Measurements from ENCODE around the gene SLC25A42.
"Not testable (repeated sequence)": the region's sequence is repeated elsewhere in the genome, so short reads cannot be mapped to it uniquely, and the experiment has no call there.

SLC25A42 gene

DNA sequence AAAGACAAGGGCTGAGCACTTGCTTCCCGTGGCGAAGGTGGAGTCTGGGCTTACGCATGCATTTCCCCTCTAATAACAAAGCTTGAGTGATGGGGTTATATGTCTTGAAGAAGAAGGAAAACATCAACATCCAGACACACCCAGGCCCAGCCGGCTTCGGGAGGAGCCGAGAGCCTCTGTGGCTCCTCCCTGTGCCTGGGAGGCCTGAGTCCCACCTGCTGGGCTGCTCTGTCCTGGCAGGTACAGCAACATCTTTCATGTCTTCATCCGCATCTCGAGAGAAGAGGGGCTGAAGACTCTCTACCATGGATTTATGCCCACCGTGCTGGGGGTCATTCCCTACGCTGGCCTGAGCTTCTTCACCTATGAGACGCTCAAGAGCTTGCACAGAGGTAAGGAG is 43.9 kb downstream of the SLC25A42 start:
- no peak for DNase-seq

DNA sequence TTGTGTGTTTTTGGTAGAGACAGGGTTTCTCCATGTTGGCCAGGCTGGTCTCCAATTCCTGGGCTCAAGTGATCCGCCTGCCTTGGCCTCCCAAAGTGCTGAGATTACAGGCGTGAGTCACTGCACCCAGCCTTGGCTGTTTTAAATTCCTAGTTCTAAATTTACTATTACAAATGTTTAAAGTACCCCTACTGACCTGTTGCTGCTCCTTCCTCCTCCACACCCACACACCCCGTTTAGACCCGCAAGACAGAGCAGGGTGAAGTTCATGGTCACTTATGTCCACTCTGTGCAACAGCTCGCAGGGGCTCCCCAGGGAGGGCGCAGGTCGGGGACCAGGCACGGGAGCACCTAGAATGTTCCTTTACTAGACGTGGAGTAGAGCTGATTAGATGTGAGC is 45.8 kb downstream of the SLC25A42 start:
- DNase-seq = no peak

- no peak for DNase-seq
These were observed 46.8 kb downstream of the SLC25A42 start for GRCh38 chr19:19110410-19111135.

DNA sequence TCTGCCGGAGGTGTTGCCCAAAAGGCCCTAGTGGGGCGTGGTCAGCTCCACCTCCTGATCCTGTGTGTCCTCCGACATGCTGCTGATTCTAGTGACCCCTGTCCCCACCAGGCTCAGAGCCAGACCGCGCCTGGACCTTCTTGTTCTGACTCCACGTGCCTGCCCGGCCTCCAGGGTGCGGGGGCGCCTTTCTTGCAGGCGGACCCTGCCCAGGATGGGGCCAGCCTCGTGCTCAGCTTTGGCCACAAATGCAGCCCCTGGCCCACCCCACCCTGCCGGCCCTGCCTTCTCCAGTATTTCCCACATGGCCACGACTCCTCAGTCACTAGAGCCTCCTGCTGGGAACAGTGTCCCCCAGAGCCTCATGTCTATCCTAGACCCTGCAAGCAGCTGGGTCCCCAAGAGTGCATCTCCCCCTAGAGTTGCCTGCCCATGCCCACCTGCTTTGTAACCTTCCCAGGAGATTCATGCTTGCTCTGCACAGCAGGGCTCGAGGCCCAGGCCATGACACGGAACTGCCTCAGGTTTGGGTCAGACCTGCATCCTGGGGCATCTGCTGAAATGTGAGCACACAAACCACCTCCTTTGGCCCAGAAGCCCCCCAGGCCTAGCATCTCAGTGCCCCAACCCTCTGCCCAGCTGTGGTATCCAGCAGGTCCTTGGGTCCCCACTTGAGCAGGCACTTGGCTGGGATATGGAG is 47.5 kb downstream of the SLC25A42 start:
- no peak for DNase-seq

- DNase-seq = no peak
These were observed 48.3 kb downstream of the SLC25A42 start for GRCh38 chr19:19111967-19112580.

GRCh38 chr19:19113040-19113626 is 49.3 kb downstream of the SLC25A42 start:
- DNase-seq = peak; percentile 80

- DNase-seq = no peak
These were observed 52.2 kb downstream of the SLC25A42 start for GRCh38 chr19:19115954-19116353.

GRCh38 chr19:19119325-19120237 is 55.8 kb downstream of the SLC25A42 start:
- no peak for DNase-seq

DNA sequence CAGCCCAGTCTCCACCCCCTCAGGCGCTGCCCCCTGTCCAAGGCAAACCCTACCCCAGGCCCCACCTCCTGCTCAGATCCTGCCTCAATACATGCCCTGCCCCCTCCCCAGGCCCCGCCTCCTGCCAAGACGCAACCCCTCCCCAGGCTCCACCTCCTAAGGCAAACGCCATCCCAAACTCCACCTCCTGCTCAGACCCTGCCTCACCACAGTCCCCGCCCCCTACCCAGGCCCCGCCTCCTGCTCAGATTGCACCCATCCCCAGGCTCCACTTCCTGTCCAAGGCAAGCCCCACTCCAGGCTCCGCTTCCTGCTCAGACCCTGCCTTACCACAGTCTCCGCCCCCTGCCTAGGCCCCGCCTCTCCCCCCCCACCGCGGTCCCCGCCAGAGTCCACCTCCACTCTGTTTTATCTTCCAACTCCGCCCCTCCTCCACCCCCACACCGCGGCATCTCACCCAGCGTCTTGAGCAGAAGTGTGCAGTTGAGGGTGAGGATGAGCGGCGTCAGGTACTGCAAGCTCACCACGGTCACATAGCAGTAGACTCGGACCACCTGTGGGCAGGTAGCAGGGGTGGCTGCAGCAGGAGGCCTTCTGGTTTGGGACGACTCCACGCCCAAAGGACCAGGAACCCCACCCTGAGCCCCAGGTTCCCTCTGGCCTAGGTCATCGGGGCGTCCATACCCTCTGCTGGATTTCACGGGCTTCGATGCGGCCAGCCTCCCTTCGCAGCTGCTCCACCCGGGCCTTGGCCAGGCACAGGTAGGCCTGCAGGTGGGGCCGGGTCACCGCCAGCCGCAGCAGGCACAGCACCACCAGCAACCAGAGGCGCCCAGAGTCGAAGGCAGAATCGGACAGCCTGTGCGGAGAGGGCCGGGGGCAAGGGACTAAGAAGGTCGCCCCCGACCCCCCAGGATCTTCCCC is 56.8 kb downstream of the SLC25A42 start:
- no peak for DNase-seq

DNA sequence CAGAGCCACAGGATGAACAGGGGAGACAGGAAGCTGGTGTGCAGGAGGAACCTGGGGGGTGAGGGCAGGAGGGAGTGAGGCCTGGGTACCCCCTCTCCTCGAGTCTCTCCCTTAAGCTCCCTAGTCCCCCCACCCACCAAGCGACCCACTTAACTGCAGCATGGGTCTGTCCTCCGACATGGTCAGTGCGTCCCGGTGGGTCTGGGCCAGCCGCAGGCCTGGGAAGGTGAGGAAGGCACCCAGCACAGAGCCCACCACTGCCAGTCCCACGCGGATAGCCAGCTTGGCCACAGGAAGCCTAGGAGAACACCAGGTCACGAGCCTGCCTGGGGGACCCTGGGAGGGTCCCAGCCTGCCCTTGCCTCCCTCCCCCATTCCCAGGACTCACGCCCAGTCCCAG is 57.6 kb downstream of the SLC25A42 start:
- DNase-seq = no peak

GRCh38 chr19:19122902-19123301 is 59.1 kb downstream of the SLC25A42 start:
- no peak for DNase-seq

DNA sequence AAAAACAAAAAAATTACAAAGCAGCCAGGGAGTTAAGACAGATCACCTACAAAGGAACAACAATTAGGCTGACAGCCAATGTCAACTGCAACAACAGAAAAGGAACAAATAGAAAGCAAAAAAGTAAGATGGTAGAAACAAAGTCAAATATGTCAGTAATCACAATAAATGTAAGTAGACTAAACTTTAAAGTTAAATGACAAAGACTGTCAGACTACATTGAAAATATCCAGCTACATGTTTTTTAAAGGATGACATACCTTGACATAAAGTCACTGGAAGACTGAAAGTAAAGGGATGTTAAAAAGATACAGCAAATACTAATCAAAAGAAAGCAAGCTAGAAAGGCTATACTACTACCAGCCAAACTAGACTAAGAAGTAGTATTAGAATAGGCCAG is 59.6 kb downstream of the SLC25A42 start:
- no peak for DNase-seq

DNA sequence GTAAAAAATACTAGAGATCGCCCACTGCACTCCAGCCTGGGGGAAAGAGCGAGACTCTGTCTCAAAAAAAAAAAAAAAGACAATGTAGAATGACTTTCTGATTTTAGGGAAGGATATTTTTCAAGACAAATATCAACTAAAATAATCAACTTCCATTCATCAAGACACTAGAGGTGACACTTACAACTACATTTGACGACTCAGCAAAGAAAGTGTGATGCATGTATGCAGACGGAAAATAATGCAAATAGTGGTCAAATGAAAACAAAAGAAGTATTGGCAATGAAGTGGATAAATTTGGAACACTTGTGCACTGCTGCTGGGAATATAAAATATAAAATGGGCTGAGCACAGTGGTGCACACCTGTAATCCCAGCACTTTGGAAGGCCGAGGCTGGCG is 62.3 kb downstream of the SLC25A42 start:
- DNase-seq = no peak

- DNase-seq = no peak
These were observed 68.2 kb downstream of the SLC25A42 start for GRCh38 chr19:19131989-19132388.

GRCh38 chr19:19132912-19133311 is 69.1 kb downstream of the SLC25A42 start:
- DNase-seq = no peak

GRCh38 chr19:19133985-19134384 is 70.2 kb downstream of the SLC25A42 start:
- no peak for DNase-seq

- DNase-seq = peak; percentile 88
These were observed 70.9 kb downstream of the SLC25A42 start for GRCh38 chr19:19134687-19135158.

GRCh38 chr19:19135713-19136112 is 71.9 kb downstream of the SLC25A42 start:
- not testable (repeated sequence) for DNase-seq

DNA sequence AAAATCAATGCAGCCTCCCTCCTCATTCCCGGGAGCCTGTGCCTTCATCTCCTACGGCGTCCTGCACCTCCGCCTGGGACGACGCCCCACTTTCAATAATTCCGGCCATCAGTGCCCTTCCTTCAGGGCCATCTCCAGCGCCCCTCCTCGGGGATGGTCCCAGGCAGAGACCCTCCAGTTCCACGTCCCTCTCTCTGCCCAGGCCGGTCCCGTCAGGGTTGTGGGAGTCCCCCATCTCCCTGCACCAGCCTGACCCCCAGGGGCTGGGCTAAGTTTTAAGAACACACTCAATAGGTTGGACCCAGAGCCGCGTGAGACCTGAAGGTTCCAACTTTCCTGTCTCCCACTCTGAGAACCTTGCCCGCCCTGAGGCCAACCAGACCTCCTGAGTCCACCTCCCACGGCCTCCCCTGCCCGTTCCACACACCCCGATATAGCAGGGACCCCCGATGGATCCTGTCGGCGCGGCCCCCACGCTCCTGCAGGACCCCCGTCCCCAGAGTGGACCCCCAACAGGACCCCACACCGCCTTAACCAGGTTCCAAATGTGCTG is 73.8 kb downstream of the SLC25A42 start:
- DNase-seq = no peak

GRCh38 chr19:19138109-19138981 is 74.6 kb downstream of the SLC25A42 start, which contains the start of gene TMEM161A:
TSS of gene TMEM161A (minus strand) at chr19:19138478. CDS start at chr19:19138428, 50 bp downstream.
- DNase-seq = peak; percentile 96

Data from NCI-H2171 treated with DMSO at 0.1 percent for 48 hours (cell line).